ENCODE results near the gene MRPL34. TPM values are rescaled to one million over a fixed set of nuclear protein-coding genes. Genes with fewer than 3 reads are reported as not detected.
"Not testable (repeated sequence)": the region's sequence is repeated elsewhere in the genome, so short reads cannot be mapped to it uniquely, and the experiment has no call there.

Gene MRPL34
- total and polyA plus RNA-seq, 10 donors = 37.5 to 153 (median 74.7) TPM

DNA sequence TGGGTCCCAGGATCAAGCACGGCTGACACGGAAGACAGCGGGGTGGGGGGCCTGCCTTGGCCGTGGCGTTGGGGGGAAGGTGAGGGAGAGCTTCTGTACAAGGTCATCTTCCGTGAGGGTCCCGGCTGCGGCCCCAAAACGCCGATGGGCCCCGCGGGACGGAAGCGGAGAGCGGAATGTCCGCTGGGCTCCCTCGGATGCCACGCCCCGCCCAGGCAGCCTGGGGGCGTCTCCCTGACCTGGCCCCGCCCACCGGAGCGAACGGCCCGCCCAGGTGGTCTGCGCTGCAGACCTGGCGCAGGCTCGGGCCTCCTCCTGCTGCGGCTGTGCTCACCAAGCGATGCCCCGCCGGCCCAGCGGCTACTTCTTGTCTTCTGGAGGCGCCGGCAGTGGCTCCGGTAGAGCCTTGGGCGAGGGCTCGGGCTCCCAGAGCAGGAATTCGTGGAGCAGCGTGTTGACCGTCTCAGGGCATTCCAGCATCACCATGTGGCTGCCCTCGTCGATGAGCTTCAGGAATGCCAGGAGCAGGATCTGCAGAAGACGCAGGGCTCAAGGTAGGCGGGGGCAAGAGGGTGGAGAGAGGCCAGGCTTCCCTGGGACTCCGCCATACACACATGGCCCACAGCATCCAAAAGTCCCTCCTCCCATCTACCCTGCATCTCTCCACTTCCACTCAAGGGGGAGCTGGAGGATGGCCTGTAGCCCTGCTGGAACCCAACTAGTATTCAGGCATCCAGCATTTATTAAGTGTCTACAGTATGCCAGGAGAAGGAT is 13.2 kb upstream of the MRPL34 start:
- H3K4me3 ChIP-seq = peak overlapping the region; percentile 63 to 85 (median 71)
- DNase-seq = peak; percentile 94
- no peaks in the 10 kb centered on the region for H3K9me3 ChIP-seq
- TF ChIP-seq, protein P1, sequence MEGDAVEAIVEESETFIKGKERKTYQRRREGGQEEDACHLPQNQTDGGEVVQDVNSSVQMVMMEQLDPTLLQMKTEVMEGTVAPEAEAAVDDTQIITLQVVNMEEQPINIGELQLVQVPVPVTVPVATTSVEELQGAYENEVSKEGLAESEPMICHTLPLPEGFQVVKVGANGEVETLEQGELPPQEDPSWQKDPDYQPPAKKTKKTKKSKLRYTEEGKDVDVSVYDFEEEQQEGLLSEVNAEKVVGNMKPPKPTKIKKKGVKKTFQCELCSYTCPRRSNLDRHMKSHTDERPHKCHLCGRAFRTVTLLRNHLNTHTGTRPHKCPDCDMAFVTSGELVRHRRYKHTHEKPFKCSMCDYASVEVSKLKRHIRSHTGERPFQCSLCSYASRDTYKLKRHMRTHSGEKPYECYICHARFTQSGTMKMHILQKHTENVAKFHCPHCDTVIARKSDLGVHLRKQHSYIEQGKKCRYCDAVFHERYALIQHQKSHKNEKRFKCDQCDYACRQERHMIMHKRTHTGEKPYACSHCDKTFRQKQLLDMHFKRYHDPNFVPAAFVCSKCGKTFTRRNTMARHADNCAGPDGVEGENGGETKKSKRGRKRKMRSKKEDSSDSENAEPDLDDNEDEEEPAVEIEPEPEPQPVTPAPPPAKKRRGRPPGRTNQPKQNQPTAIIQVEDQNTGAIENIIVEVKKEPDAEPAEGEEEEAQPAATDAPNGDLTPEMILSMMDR (IDR thresholded peaks at IDR 0.05 in 8 of 11, conservative IDR thresholded peaks at IDR 0.05 in 3 of 11) = peak; percentile 53 to 87 (median 75)
- TF ChIP-seq POLR2AphosphoS5 (IDR thresholded peaks at IDR 0.05) (peak; percentile 63 to 84 (median 78)), POLR2A (IDR thresholded peaks at IDR 0.05) (no peak)
- peaks cover 0 to 49% (median 16%) of the 10 kb centered on the region in 6 donors for H3K4me1 ChIP-seq
- 0 to 7% (median 2%) methylated on average over 19 to 46 of the region's 46 CpGs for WGBS, 5 donors
- peaks cover 0 to 10% (median 0%) of the 10 kb centered on the region in 6 donors for H3K36me3 ChIP-seq
- intact Hi-C loops (cut with DNase I; ENCODE audit: low total_unique reads) = loop anchor here (5.0 kb wide), 1 partner anchor 95 kb away; no protein-coding TSS in a partner anchor
- H3K27ac ChIP-seq = peak overlapping the region; percentile 35 to 84 (median 76)
- H3K27me3 ChIP-seq (replicated peaks in 1 of 7) = peaks cover 0 to 8% (median 0%) of the 10 kb centered on the region in 7 donors

DNA sequence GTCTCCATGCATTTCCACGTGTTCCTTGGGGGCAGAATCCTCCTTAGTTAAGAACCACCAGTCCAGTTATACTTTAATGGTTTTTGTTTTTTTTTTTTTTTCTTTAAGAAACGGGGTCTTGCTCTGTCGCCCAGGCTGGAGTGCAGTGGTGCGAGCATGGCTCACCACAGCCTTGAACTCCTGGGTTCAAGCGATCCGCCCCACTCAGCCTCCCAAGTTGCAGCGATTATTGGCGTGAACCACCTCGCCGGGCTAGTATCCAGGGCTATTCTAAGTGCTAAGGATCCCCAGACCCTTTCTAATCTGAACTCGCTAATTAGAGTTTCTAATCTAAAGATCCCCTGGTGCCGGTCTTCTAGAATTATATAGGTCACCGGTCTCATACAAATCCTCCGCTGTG is 12.1 kb upstream of the MRPL34 start:
- WGBS, 5 donors = 87 to 92% (median 90%) methylated on average over 14 of the region's 14 CpGs
- DNase-seq = no peak
- H3K27ac ChIP-seq = no peak overlapping the region
- intact Hi-C loops (cut with DNase I; ENCODE audit: low total_unique reads) = loop anchor here (5.0 kb wide), 1 partner anchor 94 kb away; no protein-coding TSS in a partner anchor
- peaks cover 0 to 6% (median 0%) of the 10 kb centered on the region in 7 donors for H3K27me3 ChIP-seq (replicated peaks in 1 of 7)
- TF ChIP-seq, protein P1 (IDR thresholded peaks at IDR 0.05 in 8 of 11, conservative IDR thresholded peaks at IDR 0.05 in 3 of 11) = peak in 1 of 11 experiments; percentile 1
- no peak for TF ChIP-seq POLR2AphosphoS5 (IDR thresholded peaks at IDR 0.05)
- peaks cover 0 to 49% (median 16%) of the 10 kb centered on the region in 6 donors for H3K4me1 ChIP-seq
- peaks cover 0 to 8% (median 7%) of the 10 kb centered on the region in 8 donors for H3K9me3 ChIP-seq
- no peak overlapping the region for H3K4me3 ChIP-seq
- peaks cover 0 to 19% (median 3%) of the 10 kb centered on the region in 6 donors for H3K36me3 ChIP-seq

DNA sequence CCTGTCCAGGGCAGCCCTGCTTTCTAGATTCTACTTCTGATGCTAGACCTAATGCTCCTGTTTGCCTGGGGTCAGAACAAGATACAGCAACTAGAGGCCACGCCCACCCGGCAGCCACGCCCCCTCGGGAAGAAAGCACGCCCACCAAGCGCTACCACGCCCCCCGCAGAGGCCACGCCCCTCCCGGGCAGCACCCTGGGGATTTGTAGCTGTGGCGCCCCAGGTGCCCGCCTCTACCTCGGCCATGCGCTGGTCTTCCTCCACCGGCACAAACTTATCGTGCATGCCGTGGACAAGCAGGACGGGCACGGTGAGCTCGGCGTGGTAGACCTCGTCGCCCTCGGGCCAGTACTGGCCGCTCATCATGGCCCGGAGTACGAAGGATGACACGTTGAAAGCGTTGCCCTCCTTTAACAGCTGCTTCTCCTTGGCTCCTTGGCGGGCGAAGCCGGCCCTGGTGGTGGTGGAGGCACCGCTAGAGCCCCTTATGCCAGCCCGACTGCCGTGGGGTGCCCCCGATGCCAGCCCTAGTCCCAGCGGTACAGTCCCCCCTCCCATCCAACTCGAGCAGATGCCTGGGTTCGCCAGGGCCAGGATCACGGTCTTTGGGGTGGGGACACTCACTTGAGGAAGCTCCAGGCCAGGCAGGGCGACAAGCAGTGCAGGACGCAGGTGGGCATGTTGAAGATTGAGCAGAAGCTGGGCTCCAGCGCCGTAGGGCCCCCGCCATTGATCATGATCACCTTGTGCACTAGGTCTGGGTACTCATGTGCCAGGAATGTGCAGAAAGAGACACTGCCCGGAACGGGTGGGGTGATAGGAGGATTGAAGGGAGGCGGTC is 11.4 kb upstream of the MRPL34 start:
- 78 to 87% (median 87%) methylated on average over 35 to 48 of the region's 48 CpGs for WGBS, 5 donors
- TF ChIP-seq POLR2A (IDR thresholded peaks at IDR 0.05) (no peak), POLR2AphosphoS5 (IDR thresholded peaks at IDR 0.05) (peak in 1 of 3 donors; percentile 7)
- TF ChIP-seq, protein P1 (IDR thresholded peaks at IDR 0.05 in 8 of 11, conservative IDR thresholded peaks at IDR 0.05 in 3 of 11) = no peak
- intact Hi-C loops (cut with DNase I; ENCODE audit: low total_unique reads) = loop anchor here (5.0 kb wide), 1 partner anchor 93 kb away; no protein-coding TSS in a partner anchor
- peak; percentile 78 for DNase-seq
- Histone ChIP-seq H3K27ac (no peak overlapping the region), H3K36me3 (peaks cover 0 to 24% (median 3%) of the 10 kb centered on the region in 6 donors), H3K4me1 (peaks cover 0 to 46% (median 16%) of the 10 kb centered on the region in 6 donors), H3K4me3 (no peak overlapping the region), H3K9me3 (peaks cover 0 to 8% (median 7%) of the 10 kb centered on the region in 8 donors), H3K27me3 (replicated peaks in 1 of 7) (no peaks in the 10 kb centered on the region)

DNA sequence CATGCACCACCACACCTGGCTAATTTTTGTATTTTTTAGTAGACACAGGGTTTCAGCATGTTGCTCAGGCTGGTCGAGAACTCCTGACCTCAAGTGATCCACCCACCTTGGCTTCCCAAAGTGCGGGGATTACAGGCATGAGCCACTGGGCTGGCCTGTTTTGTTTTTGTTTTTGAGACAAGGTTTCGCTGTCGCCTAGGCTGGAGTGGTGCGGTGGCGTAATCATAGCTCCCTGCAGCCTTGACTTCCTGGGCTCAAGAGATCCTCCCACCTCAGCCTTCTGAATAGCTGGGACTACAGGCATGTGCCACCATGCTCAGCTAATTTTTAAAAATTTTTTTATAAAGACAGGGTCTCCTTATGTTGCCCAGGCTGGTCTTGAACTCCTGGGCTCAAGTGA is 10.1 kb upstream of the MRPL34 start:
- WGBS, 5 donors = 78 to 96% (median 87%) methylated on average over 6 of the region's 6 CpGs
- Histone ChIP-seq H3K27ac (peak overlapping the region in 1 of 8 donors; percentile 23), H3K4me1 (peaks cover 0 to 42% (median 11%) of the 10 kb centered on the region in 6 donors), H3K36me3 (peaks cover 0 to 36% (median 3%) of the 10 kb centered on the region in 6 donors)
- H3K9me3 ChIP-seq; DNase-seq; H3K27me3 ChIP-seq (replicated peaks in 1 of 7); H3K4me3 ChIP-seq; intact Hi-C loops (cut with DNase I; ENCODE audit: low total_unique reads): not testable (repeated sequence)
